ENCODE results near the gene ZBTB43.

- TF ChIP-seq TCF12 (IDR thresholded peaks at IDR 0.05; ENCODE audit: low read depth) (no peak), RAD21 (IDR thresholded peaks at IDR 0.05; ENCODE audit: low read depth) (no peak), EGR1 (IDR thresholded peaks at IDR 0.05) (no peak), MAX (IDR thresholded peaks at IDR 0.05) (no peak), CEBPB (IDR thresholded peaks at IDR 0.05) (no peak), ZBTB7A (IDR thresholded peaks at IDR 0.05; ENCODE audit: low read depth) (no peak)
Measured at GRCh38 chr9:126797903-126798302, 6.9 kb upstream of the ZBTB43 start.
